Measurements from ENCODE around the gene SPATC1L. TPM values are rescaled to one million over a fixed set of nuclear protein-coding genes. Genes with fewer than 3 reads are reported as not detected.

The SPATC1L gene
- polyA plus RNA-seq, 1 donor from 2014 or later: 20.6 TPM

DNA sequence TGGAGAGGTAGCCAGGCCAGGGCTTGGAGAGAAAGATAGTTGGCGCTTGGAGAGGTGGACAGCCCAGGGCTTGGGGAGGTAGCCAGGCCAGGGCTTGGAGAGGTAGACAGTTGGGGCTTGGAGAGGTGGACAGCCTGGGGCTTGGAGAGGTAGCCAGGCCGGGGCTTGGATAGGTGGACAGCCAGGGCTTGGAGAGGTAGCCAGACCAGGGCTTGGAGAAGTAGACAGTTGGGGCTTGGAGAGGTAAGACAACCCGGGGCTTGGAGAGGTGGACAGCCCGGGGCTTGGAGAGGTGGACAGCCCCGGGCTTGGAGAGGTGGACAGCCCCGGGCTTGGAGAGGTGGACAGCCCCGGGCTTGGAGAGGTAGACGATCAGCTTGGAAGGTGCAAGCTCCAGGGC, 36.6 kb upstream of the SPATC1L start:
- H3K4me3 ChIP-seq (ENCODE audit: low read length): no peak overlapping the region
- TF ChIP-seq EP300 (conservative IDR thresholded peaks at IDR 0.05; ENCODE audit: poor library complexity, severe bottlenecking) (no peak), MXI1 (conservative IDR thresholded peaks at IDR 0.05; ENCODE audit: poor library complexity, severe bottlenecking) (no peak), EZH2 (IDR thresholded peaks at IDR 0.05; ENCODE audit: borderline replicate concordance, insufficient read depth, low read length, poor library complexity, severe bottlenecking) (no peak), POLR2AphosphoS5 (IDR thresholded peaks at IDR 0.05) (no peak), SMC3 (conservative IDR thresholded peaks at IDR 0.05; ENCODE audit: poor library complexity) (no peak), TAF1 (IDR thresholded peaks at IDR 0.05; ENCODE audit: low read depth) (no peak), RAD21 (conservative IDR thresholded peaks at IDR 0.05) (no peak)
- TF ChIP-seq, protein P1, sequence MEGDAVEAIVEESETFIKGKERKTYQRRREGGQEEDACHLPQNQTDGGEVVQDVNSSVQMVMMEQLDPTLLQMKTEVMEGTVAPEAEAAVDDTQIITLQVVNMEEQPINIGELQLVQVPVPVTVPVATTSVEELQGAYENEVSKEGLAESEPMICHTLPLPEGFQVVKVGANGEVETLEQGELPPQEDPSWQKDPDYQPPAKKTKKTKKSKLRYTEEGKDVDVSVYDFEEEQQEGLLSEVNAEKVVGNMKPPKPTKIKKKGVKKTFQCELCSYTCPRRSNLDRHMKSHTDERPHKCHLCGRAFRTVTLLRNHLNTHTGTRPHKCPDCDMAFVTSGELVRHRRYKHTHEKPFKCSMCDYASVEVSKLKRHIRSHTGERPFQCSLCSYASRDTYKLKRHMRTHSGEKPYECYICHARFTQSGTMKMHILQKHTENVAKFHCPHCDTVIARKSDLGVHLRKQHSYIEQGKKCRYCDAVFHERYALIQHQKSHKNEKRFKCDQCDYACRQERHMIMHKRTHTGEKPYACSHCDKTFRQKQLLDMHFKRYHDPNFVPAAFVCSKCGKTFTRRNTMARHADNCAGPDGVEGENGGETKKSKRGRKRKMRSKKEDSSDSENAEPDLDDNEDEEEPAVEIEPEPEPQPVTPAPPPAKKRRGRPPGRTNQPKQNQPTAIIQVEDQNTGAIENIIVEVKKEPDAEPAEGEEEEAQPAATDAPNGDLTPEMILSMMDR (IDR thresholded peaks at IDR 0.05; ENCODE audit: poor library complexity, severe bottlenecking): no peak
- TF ChIP-seq, protein P2, sequence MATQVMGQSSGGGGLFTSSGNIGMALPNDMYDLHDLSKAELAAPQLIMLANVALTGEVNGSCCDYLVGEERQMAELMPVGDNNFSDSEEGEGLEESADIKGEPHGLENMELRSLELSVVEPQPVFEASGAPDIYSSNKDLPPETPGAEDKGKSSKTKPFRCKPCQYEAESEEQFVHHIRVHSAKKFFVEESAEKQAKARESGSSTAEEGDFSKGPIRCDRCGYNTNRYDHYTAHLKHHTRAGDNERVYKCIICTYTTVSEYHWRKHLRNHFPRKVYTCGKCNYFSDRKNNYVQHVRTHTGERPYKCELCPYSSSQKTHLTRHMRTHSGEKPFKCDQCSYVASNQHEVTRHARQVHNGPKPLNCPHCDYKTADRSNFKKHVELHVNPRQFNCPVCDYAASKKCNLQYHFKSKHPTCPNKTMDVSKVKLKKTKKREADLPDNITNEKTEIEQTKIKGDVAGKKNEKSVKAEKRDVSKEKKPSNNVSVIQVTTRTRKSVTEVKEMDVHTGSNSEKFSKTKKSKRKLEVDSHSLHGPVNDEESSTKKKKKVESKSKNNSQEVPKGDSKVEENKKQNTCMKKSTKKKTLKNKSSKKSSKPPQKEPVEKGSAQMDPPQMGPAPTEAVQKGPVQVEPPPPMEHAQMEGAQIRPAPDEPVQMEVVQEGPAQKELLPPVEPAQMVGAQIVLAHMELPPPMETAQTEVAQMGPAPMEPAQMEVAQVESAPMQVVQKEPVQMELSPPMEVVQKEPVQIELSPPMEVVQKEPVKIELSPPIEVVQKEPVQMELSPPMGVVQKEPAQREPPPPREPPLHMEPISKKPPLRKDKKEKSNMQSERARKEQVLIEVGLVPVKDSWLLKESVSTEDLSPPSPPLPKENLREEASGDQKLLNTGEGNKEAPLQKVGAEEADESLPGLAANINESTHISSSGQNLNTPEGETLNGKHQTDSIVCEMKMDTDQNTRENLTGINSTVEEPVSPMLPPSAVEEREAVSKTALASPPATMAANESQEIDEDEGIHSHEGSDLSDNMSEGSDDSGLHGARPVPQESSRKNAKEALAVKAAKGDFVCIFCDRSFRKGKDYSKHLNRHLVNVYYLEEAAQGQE (IDR thresholded peaks at IDR 0.05; ENCODE audit: borderline replicate concordance): no peak
- peaks cover 23% of the 10 kb centered on the region for H3K79me2 ChIP-seq (replicated peaks; ENCODE audit: insufficient read depth, low read length)
- H3K27me3 ChIP-seq (ENCODE audit: insufficient read depth, low read depth, low read length): no peaks in the 10 kb centered on the region
- no peaks in the 10 kb centered on the region for H3F3A ChIP-seq (ENCODE audit: insufficient read depth, low read length, poor library complexity, severe bottlenecking)
- H3K9me2 ChIP-seq (ENCODE audit: insufficient read depth, low read length): no peaks in the 10 kb centered on the region
- H3K9me3 ChIP-seq (ENCODE audit: low read length): no peaks in the 10 kb centered on the region
- no peak overlapping the region for H3K27ac ChIP-seq (ENCODE audit: low read length)
- H3K4me2 ChIP-seq (ENCODE audit: low read length): no peak overlapping the region
- no peak overlapping the region for H2AFZ ChIP-seq (ENCODE audit: low read depth, low read length)
- H3K36me3 ChIP-seq (ENCODE audit: insufficient read depth, low read length): no peaks in the 10 kb centered on the region
- H3K9ac ChIP-seq (ENCODE audit: low read length): no peak overlapping the region
- no peaks in the 10 kb centered on the region for H4K20me1 ChIP-seq (ENCODE audit: insufficient read depth)

DNA sequence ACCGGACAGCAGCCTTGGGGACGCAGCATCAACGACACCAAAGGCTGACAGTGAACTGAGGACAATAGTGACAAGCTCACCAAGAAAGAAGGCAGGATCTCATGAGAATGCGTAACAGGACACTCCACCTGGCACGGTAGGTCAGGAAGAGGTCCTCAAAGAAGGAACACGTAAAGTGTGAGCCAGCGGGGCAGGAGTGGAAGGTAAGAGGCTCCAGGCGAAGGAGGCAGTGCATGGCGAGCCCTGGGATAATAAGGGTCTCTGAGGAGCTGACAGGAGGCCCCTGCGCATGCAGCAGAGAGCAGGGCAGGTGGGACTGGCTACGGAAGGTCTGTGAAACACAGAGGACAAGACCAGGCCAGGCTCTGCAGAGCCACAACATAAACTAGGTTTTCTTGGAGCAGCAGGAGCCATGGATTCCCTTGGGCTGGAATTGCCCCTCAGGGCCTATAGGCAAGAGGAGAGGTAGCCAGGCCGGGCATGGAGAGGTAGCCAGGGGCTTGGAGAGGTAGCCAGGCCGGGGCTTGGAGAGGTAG, 36.1 kb upstream of the SPATC1L start:
- no peaks in the 10 kb centered on the region for H3F3A ChIP-seq (ENCODE audit: insufficient read depth, low read length, poor library complexity, severe bottlenecking)
- no peak overlapping the region for H3K9ac ChIP-seq (ENCODE audit: low read length)
- H3K79me2 ChIP-seq (replicated peaks; ENCODE audit: insufficient read depth, low read length): peaks cover 20% of the 10 kb centered on the region
- no peaks in the 10 kb centered on the region for H3K9me3 ChIP-seq (ENCODE audit: low read length)
- H3K36me3 ChIP-seq (ENCODE audit: insufficient read depth, low read length): no peaks in the 10 kb centered on the region
- TF ChIP-seq, protein P2 (IDR thresholded peaks at IDR 0.05; ENCODE audit: borderline replicate concordance): no peak
- no peak for TF ChIP-seq SMC3 (conservative IDR thresholded peaks at IDR 0.05; ENCODE audit: poor library complexity)
- TF ChIP-seq EP300 (conservative IDR thresholded peaks at IDR 0.05; ENCODE audit: poor library complexity, severe bottlenecking): no peak
- no peak for TF ChIP-seq RAD21 (conservative IDR thresholded peaks at IDR 0.05)
- no peak overlapping the region for H3K4me3 ChIP-seq (ENCODE audit: low read length)
- no peak overlapping the region for H2AFZ ChIP-seq (ENCODE audit: low read depth, low read length)
- H3K9me2 ChIP-seq (ENCODE audit: insufficient read depth, low read length): no peaks in the 10 kb centered on the region
- H4K20me1 ChIP-seq (ENCODE audit: insufficient read depth): no peaks in the 10 kb centered on the region
- H3K27me3 ChIP-seq (ENCODE audit: insufficient read depth, low read depth, low read length): no peaks in the 10 kb centered on the region
- no peak overlapping the region for H3K27ac ChIP-seq (ENCODE audit: low read length)
- no peak overlapping the region for H3K4me2 ChIP-seq (ENCODE audit: low read length)
